ENCODE measurements around the gene JAM3. TPM values are rescaled to one million over a fixed set of nuclear protein-coding genes. Genes with fewer than 3 reads are reported as not detected.

Gene JAM3
- total RNA-seq, 4 donors from 2014 or later, result 13.3 to 36.0 (median 16.8) TPM

GRCh38 chr11:134124660-134125451 is 56.0 kb downstream of the JAM3 start:
- DNase-seq, result peak; percentile 45 to 59
- Histone ChIP-seq H3K36me3 (no peaks in the 10 kb centered on the region), H3K27ac (peak overlapping the region in 2 of 3 donors; percentile 44 to 49), H3K4me3 (replicated peaks in 1 of 3) (peak overlapping the region in 1 of 3 donors; percentile 8), H3K9me3 (no peaks in the 10 kb centered on the region), H3K4me1 (peaks cover 5 to 10% of the 10 kb centered on the region in 2 donors), H3K27me3 (no peaks in the 10 kb centered on the region)
- TF ChIP-seq CTCF (IDR thresholded peaks at IDR 0.05), result no peak
- TF ChIP-seq POLR2A (IDR thresholded peaks at IDR 0.05), result no peak
- WGBS, 2 donors, result 9% methylated on average over 26 to 29 of the region's 54 CpGs
- intact Hi-C loops (cut with DNase I), result no loop called here

- Histone ChIP-seq H3K9me3 (no peaks in the 10 kb centered on the region), H3K36me3 (no peaks in the 10 kb centered on the region), H3K27ac (peak overlapping the region in 2 of 3 donors; percentile 22 to 44), H3K4me1 (peaks cover 4 to 5% of the 10 kb centered on the region in 2 donors), H3K4me3 (replicated peaks in 1 of 3) (no peak overlapping the region), H3K27me3 (no peaks in the 10 kb centered on the region)
- DNase-seq, result no peak
- TF ChIP-seq POLR2A (IDR thresholded peaks at IDR 0.05) (no peak), CTCF (IDR thresholded peaks at IDR 0.05) (no peak)
- WGBS, 2 donors, result 63 to 74% methylated on average over 9 of the region's 9 CpGs
- intact Hi-C loops (cut with DNase I), result no loop called here
Observed at GRCh38 chr11:134125507-134125906, 56.6 kb downstream of the JAM3 start.

- DNase-seq, result no peak
- Histone ChIP-seq H3K9me3 (no peaks in the 10 kb centered on the region), H3K27me3 (no peaks in the 10 kb centered on the region), H3K27ac (peak overlapping the region in 1 of 3 donors; percentile 22), H3K4me1 (peaks cover 4 to 5% of the 10 kb centered on the region in 2 donors), H3K36me3 (no peaks in the 10 kb centered on the region), H3K4me3 (replicated peaks in 1 of 3) (no peak overlapping the region)
- 77 to 92% methylated on average over 1 of the region's 1 CpG for WGBS, 2 donors
- intact Hi-C loops (cut with DNase I), result no loop called here
- no peak for TF ChIP-seq POLR2A (IDR thresholded peaks at IDR 0.05)
- no peak for TF ChIP-seq CTCF (IDR thresholded peaks at IDR 0.05)
Observed at GRCh38 chr11:134126217-134126822, 57.4 kb downstream of the JAM3 start.

- Histone ChIP-seq H3K4me1 (no peaks in the 10 kb centered on the region), H3K27ac (no peak overlapping the region), H3K27me3 (no peaks in the 10 kb centered on the region), H3K9me3 (no peaks in the 10 kb centered on the region), H3K36me3 (no peaks in the 10 kb centered on the region), H3K4me3 (replicated peaks in 1 of 3) (no peak overlapping the region)
- intact Hi-C loops (cut with DNase I), result no loop called here
- no peak for DNase-seq
- WGBS, 2 donors, result 88% methylated on average over 2 of the region's 2 CpGs
- TF ChIP-seq CTCF (IDR thresholded peaks at IDR 0.05) (no peak), POLR2A (IDR thresholded peaks at IDR 0.05) (no peak)
Observed at GRCh38 chr11:134131628-134132244, 62.9 kb downstream of the JAM3 start.

GRCh38 chr11:134132808-134133207 is 63.9 kb downstream of the JAM3 start:
- no peak for DNase-seq
- Histone ChIP-seq H3K27ac (no peak overlapping the region), H3K27me3 (no peaks in the 10 kb centered on the region), H3K4me3 (replicated peaks in 1 of 3) (no peak overlapping the region), H3K4me1 (no peaks in the 10 kb centered on the region), H3K36me3 (no peaks in the 10 kb centered on the region), H3K9me3 (no peaks in the 10 kb centered on the region)
- intact Hi-C loops (cut with DNase I), result no loop called here
- TF ChIP-seq POLR2A (IDR thresholded peaks at IDR 0.05), result no peak
- TF ChIP-seq CTCF (IDR thresholded peaks at IDR 0.05), result no peak
